ENCODE data around the gene OR5V1.

The OR5V1 gene

GRCh38 chr6:29368765-29369164, at the start of gene OR5V1:
Gene OR5V1 (minus strand): TSS chr6:29368865. CDS start chr6:29356195, 12,670 bp downstream.
- H3K4me3 ChIP-seq (ENCODE audit: control insufficient read depth, low read depth, low read length), result no peak within 1 kb of the TSS
- no peak for TF ChIP-seq CTCF (conservative IDR thresholded peaks at IDR 0.05; ENCODE audit: control insufficient read depth, insufficient read depth, low read depth, low read length)
- DNase-seq (ENCODE audit: low read depth), result no peak

GRCh38 chr6:29414588-29414987, 45.9 kb upstream of the OR5V1 start, which contains the start of gene OR12D1:
Gene OR12D1 (plus strand): TSS chr6:29414928.
- no peak for DNase-seq (ENCODE audit: low read depth)
- H3K4me3 ChIP-seq (ENCODE audit: control insufficient read depth, low read depth, low read length), result no peak within 1 kb of the TSS
- no peak for TF ChIP-seq CTCF (conservative IDR thresholded peaks at IDR 0.05; ENCODE audit: control insufficient read depth, insufficient read depth, low read depth, low read length)

- TF ChIP-seq CTCF (conservative IDR thresholded peaks at IDR 0.05; ENCODE audit: control insufficient read depth, insufficient read depth, low read depth, low read length), result no peak
- DNase-seq (ENCODE audit: low read depth), result no peak
- H3K4me3 ChIP-seq (ENCODE audit: control insufficient read depth, low read depth, low read length), result no peak overlapping the region
Observed at GRCh38 chr6:29403801-29404200, 35.1 kb upstream of the OR5V1 start.

GRCh38 chr6:29399525-29399924, 30.9 kb upstream of the OR5V1 start:
- H3K4me3 ChIP-seq (ENCODE audit: control insufficient read depth, low read depth, low read length), result no peak overlapping the region
- no peak for DNase-seq (ENCODE audit: low read depth)
- TF ChIP-seq CTCF (conservative IDR thresholded peaks at IDR 0.05; ENCODE audit: control insufficient read depth, insufficient read depth, low read depth, low read length), result no peak

- no peak for TF ChIP-seq CTCF (conservative IDR thresholded peaks at IDR 0.05; ENCODE audit: control insufficient read depth, insufficient read depth, low read depth, low read length)
- no peak within 1 kb of the TSS for H3K4me3 ChIP-seq (ENCODE audit: control insufficient read depth, low read depth, low read length)
- no peak for DNase-seq (ENCODE audit: low read depth)
Observed at GRCh38 chr6:29395331-29395730, 26.7 kb upstream of the OR5V1 start, which contains the start of gene OR12D2. Gene OR12D2 (plus strand): TSS chr6:29395631. CDS start chr6:29396700, 1,069 bp downstream.

- no peak for TF ChIP-seq CTCF (conservative IDR thresholded peaks at IDR 0.05; ENCODE audit: control insufficient read depth, insufficient read depth, low read depth, low read length)
- H3K4me3 ChIP-seq (ENCODE audit: control insufficient read depth, low read depth, low read length), result no peak overlapping the region
- DNase-seq (ENCODE audit: low read depth), result no peak
Observed at GRCh38 chr6:29388533-29388932, 19.9 kb upstream of the OR5V1 start.

- TF ChIP-seq CTCF (conservative IDR thresholded peaks at IDR 0.05; ENCODE audit: control insufficient read depth, insufficient read depth, low read depth, low read length), result no peak
- peak; percentile 1 for DNase-seq (ENCODE audit: low read depth)
- H3K4me3 ChIP-seq (ENCODE audit: control insufficient read depth, low read depth, low read length), result no peak overlapping the region
Observed at GRCh38 chr6:29376003-29376402, 7.3 kb upstream of the OR5V1 start.

Data from fibroblast of mammary gland (primary cell).